Neutrophil (primary cell): ENCODE measurements around the gene DYNC1I1.

ENCODE experiments used
- H3K27ac ChIP-seq: fragments of 200-600 bp; sonication (generic); 2 replicates; pipeline ENCODE4 v1.5.1; 2016; ENCODE audit warnings: mild to moderate bottlenecking, moderate library complexity
- H3K27me3 ChIP-seq: fragments of 200-600 bp; sonication (generic); 2 replicates; pipeline ENCODE4 v1.6.0; 2016; ENCODE audit warnings: mild to moderate bottlenecking
- H3K36me3 ChIP-seq: fragments of 200-600 bp; sonication (generic); 2 replicates; pipeline ENCODE4 v1.5.1; 2017
- H3K4me1 ChIP-seq, 2 experiments: fragments of 200-600 bp in 1 of 2; sonication (generic) in 1 of 2; 1 replicate in 1 of 2; 2 replicates in 1 of 2; pipeline versions ENCODE4 v1.5.1 to v1.6.1; 2013 to 2016; ENCODE audit warnings: low read depth in 1 of 2, low read length in 1 of 2, mild to moderate bottlenecking in 1 of 2, moderate library complexity in 1 of 2; ENCODE audit not compliant: control insufficient read depth in 1 of 2, insufficient read depth in 1 of 2
- H3K4me3 ChIP-seq, 2 experiments: fragments of 200-600 bp in 1 of 2; sonication (generic) in 1 of 2; 1 replicate in 1 of 2; 2 replicates in 1 of 2; pipeline ENCODE4 v1.5.1; 2013 to 2016; ENCODE audit warnings: low read depth in 1 of 2, low read length in 1 of 2, mild to moderate bottlenecking in 1 of 2, moderate library complexity in 1 of 2
- H3K9me3 ChIP-seq: fragments of 200-600 bp; sonication (generic); 2 replicates; pipeline ENCODE4 v1.5.1; 2016
- CTCF ChIP-seq: fragments of 200-600 bp; sonication (generic); IDR thresholded peaks from 2 replicates; pipeline ENCODE4 v1.5.1; 2016; ENCODE audit warnings: antibody characterized with exemption

The DYNC1I1 gene

DNA sequence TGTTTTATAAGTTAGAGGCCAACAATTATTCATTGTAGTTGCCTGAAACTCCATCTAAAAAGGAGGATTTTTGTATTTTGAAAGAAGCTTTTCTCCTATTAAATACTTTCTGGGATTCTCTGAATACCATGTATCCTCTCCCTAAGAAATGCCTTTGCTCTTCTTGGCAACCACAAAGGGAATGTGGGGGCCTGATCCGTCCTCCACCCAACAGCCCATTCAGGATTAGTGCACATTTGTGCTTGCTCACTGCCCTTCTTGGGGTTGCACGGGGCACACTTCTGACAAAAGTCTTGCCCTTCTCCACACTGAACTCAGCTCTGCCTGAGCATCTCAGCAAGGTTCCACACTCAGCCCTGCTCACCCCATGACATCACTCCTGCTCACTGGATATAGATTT is 355.4 kb downstream of the DYNC1I1 start:
- Histone ChIP-seq H3K4me1 (peaks cover 0 to 4% of the 10 kb centered on the region in 2 experiments), H3K9me3 (no peaks in the 10 kb centered on the region), H3K36me3 (peaks cover 28% of the 10 kb centered on the region), H3K27me3 (no peaks in the 10 kb centered on the region), H3K4me3 (no peak overlapping the region), H3K27ac (no peak overlapping the region)
- no peak for TF ChIP-seq CTCF

DNA sequence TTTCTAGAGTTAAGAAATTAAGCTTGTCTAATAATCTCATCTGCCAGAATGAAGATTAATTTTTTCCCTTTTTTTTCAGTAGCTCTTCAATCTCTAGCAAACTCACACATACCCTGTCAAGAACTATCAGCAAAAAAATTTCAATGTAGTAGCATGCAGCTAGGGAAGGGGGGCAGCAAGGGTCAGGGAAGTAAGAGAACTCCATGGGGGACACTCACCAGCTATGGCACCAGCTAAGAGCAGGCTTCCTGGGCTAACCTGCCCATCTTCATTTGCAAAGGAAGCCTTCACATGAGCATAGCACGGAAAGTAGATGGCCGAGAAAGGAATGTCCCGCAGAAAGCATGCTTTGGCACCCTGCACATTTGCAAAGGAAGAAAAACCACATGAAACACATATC is 359.2 kb downstream of the DYNC1I1 start:
- TF ChIP-seq CTCF, result no peak
- H3K27ac ChIP-seq, result no peak overlapping the region

GRCh38 chr7:96135241-96135640 is 362.9 kb downstream of the DYNC1I1 start:
- no peaks in the 10 kb centered on the region for H3K27me3 ChIP-seq
- H3K9me3 ChIP-seq, result no peaks in the 10 kb centered on the region
- H3K4me1 ChIP-seq, result peaks cover 5 to 7% of the 10 kb centered on the region in 2 experiments
- no peak overlapping the region for H3K4me3 ChIP-seq
- no peak for TF ChIP-seq CTCF
- peaks cover 32% of the 10 kb centered on the region for H3K36me3 ChIP-seq
- no peak overlapping the region for H3K27ac ChIP-seq

More for the DNA sequence above, 359.2 kb downstream of the DYNC1I1 start:
- H3K4me1 ChIP-seq, result peaks cover 5 to 7% of the 10 kb centered on the region in 2 experiments
- H3K9me3 ChIP-seq, result no peaks in the 10 kb centered on the region
- H3K36me3 ChIP-seq, result peaks cover 40% of the 10 kb centered on the region
- no peaks in the 10 kb centered on the region for H3K27me3 ChIP-seq
- no peak overlapping the region for H3K4me3 ChIP-seq

GRCh38 chr7:96136600-96137239 is 364.4 kb downstream of the DYNC1I1 start:
- Histone ChIP-seq H3K4me3 (no peak overlapping the region), H3K27ac (no peak overlapping the region), H3K9me3 (no peaks in the 10 kb centered on the region), H3K27me3 (no peaks in the 10 kb centered on the region), H3K36me3 (peaks cover 27% of the 10 kb centered on the region), H3K4me1 (peaks cover 5 to 7% of the 10 kb centered on the region in 2 experiments)
- no peak for TF ChIP-seq CTCF

GRCh38 chr7:96143495-96144259 is 371.3 kb downstream of the DYNC1I1 start:
- no peaks in the 10 kb centered on the region for H3K4me1 ChIP-seq
- no peaks in the 10 kb centered on the region for H3K9me3 ChIP-seq
- no peak for TF ChIP-seq CTCF
- H3K36me3 ChIP-seq, result peaks cover 54% of the 10 kb centered on the region
- no peaks in the 10 kb centered on the region for H3K27me3 ChIP-seq
- no peak overlapping the region for H3K27ac ChIP-seq
- no peak overlapping the region for H3K4me3 ChIP-seq
